ENCODE data around the gene NEK2. TPM values are rescaled to one million over a fixed set of nuclear protein-coding genes. Genes with fewer than 3 reads are reported as not detected.

The NEK2 gene
- total and polyA plus RNA-seq, 2 donors (not counting 1 experiment from before 2014, with no cell fraction given), result 0.09 TPM; not detected in 1

- CTCF ChIA-PET, result interaction anchor here (0.6 to 3.5 kb wide), 4 partner anchors 10 to 198 kb away, joined by 5 to 27 read pairs (median 8); no protein-coding TSS in a partner anchor
- H3K9ac ChIP-seq (ENCODE audit: low read length), result no peak overlapping the region
- POLR2A ChIA-PET, result interaction anchor here (0.6 kb wide), 1 partner anchor 46 kb away, joined by 4 read pairs; no protein-coding TSS in a partner anchor
- intact Hi-C loops (cut with micrococcal nuclease), result no loop called here
- no peak overlapping the region for H3K4me2 ChIP-seq (replicated peaks; ENCODE audit: low read depth, low read length, poor library complexity, severe bottlenecking)
- no peak overlapping the region for H3K4me3 Mint-ChIP-seq
- H2AFZ ChIP-seq (ENCODE audit: insufficient read depth, low read depth, low read length, poor library complexity, severe bottlenecking), result no peak overlapping the region
- WGBS (ENCODE audit: insufficient coverage), result 93% methylated on average over 6 of the region's 6 CpGs
- no peaks in the 10 kb centered on the region for H3K79me2 ChIP-seq (ENCODE audit: control insufficient read depth, insufficient read depth, low read length)
- H3K9me3 ChIP-seq (ENCODE audit: control extremely low read depth in 1 of 3, control insufficient read depth in 2 of 3, insufficient read depth in 1 of 3, low read length in 2 of 3), result no peaks in the 10 kb centered on the region
- H3K27me3 Mint-ChIP-seq, result peaks cover 9% of the 10 kb centered on the region
- H3K4me3 ChIP-seq (ENCODE audit: control extremely low read depth in 1 of 5, extremely low read depth in 1 of 5, insufficient read depth in 1 of 5, low read depth in 2 of 5, low read length in 4 of 5), result no peak overlapping the region
- DNase-seq, result no peak
- H3K27ac ChIP-seq (ENCODE audit: low read length in 2 of 2), result no peak overlapping the region
- no peaks in the 10 kb centered on the region for H4K20me1 ChIP-seq (ENCODE audit: control insufficient read depth, insufficient read depth, low read length, poor library complexity, severe bottlenecking)
- no peaks in the 10 kb centered on the region for H3K4me1 Mint-ChIP-seq
- H3K27me3 ChIP-seq (replicated peaks in 1 of 4; ENCODE audit: control extremely low read depth in 1 of 4, control insufficient read depth in 3 of 4, insufficient read depth in 4 of 4, low read length in 3 of 4), result peaks cover 0 to 6% (median 1%) of the 10 kb centered on the region in 4 experiments
- no peak for TF ChIP-seq EZH2 (IDR thresholded peaks at IDR 0.05; ENCODE audit: borderline replicate concordance, insufficient read depth, low read depth, low read length, poor library complexity, severe bottlenecking)
- TF ChIP-seq CTCF (IDR thresholded peaks at IDR 0.05), result no peak
- H3K27ac Mint-ChIP-seq, result no peak overlapping the region
- no peaks in the 10 kb centered on the region for H3K36me3 ChIP-seq (replicated peaks in 1 of 2; ENCODE audit: control extremely low read depth in 1 of 2, control insufficient read depth in 1 of 2, extremely low read depth in 1 of 2, insufficient read depth in 2 of 2, low read length in 1 of 2)
- H3K9me3 Mint-ChIP-seq (ENCODE audit: insufficient read depth), result no peaks in the 10 kb centered on the region
- peaks cover 0 to 7% of the 10 kb centered on the region in 2 donors for H3K4me1 ChIP-seq (ENCODE audit: control insufficient read depth in 2 of 2, insufficient read depth in 2 of 2, low read length in 2 of 2)
- ATAC-seq (ENCODE audit: low read depth), result no peak
Measured at GRCh38 chr1:211652371-211652770, 23.1 kb downstream of the NEK2 start.

GRCh38 chr1:211650904-211651303 is 24.5 kb downstream of the NEK2 start:
- 82% methylated on average over 7 of the region's 7 CpGs for WGBS (ENCODE audit: insufficient coverage)
- no peak overlapping the region for H3K27ac Mint-ChIP-seq

More at GRCh38 chr1:211650904-211651303, 24.5 kb downstream of the NEK2 start:
- DNase-seq, result no peak
- H3K27me3 Mint-ChIP-seq, result peaks cover 9% of the 10 kb centered on the region
- no peak overlapping the region for H3K27ac ChIP-seq (ENCODE audit: low read length in 2 of 2)
- no peak overlapping the region for H2AFZ ChIP-seq (ENCODE audit: insufficient read depth, low read depth, low read length, poor library complexity, severe bottlenecking)
- ChIA-PET POLR2A (interaction anchor here (0.6 kb wide), 1 partner anchor 317 kb away, joined by 6 read pairs; no protein-coding TSS in a partner anchor), CTCF (interaction anchor here (1.6 to 3.0 kb wide), 4 partner anchors 8 to 327 kb away, joined by 4 to 12 read pairs (median 5); partner anchors contain the start of gene SLC30A1)
- H3K27me3 ChIP-seq (replicated peaks in 1 of 4; ENCODE audit: control extremely low read depth in 1 of 4, control insufficient read depth in 3 of 4, insufficient read depth in 4 of 4, low read length in 3 of 4), result peaks cover 0 to 6% (median 1%) of the 10 kb centered on the region in 4 experiments
- peaks cover 0 to 7% of the 10 kb centered on the region in 2 donors for H3K4me1 ChIP-seq (ENCODE audit: control insufficient read depth in 2 of 2, insufficient read depth in 2 of 2, low read length in 2 of 2)
- no peaks in the 10 kb centered on the region for H3K9me3 ChIP-seq (ENCODE audit: control extremely low read depth in 1 of 3, control insufficient read depth in 2 of 3, insufficient read depth in 1 of 3, low read length in 2 of 3)
- ATAC-seq (ENCODE audit: low read depth), result no peak
- H3K79me2 ChIP-seq (ENCODE audit: control insufficient read depth, insufficient read depth, low read length), result no peaks in the 10 kb centered on the region
- H3K36me3 ChIP-seq (replicated peaks in 1 of 2; ENCODE audit: control extremely low read depth in 1 of 2, control insufficient read depth in 1 of 2, extremely low read depth in 1 of 2, insufficient read depth in 2 of 2, low read length in 1 of 2), result no peaks in the 10 kb centered on the region
- no peak overlapping the region for H3K4me3 Mint-ChIP-seq
- H3K4me2 ChIP-seq (replicated peaks; ENCODE audit: low read depth, low read length, poor library complexity, severe bottlenecking), result no peak overlapping the region
- H3K9ac ChIP-seq (ENCODE audit: low read length), result no peak overlapping the region
- no peak overlapping the region for H3K4me3 ChIP-seq (ENCODE audit: control extremely low read depth in 1 of 5, extremely low read depth in 1 of 5, insufficient read depth in 1 of 5, low read depth in 2 of 5, low read length in 4 of 5)
- H4K20me1 ChIP-seq (ENCODE audit: control insufficient read depth, insufficient read depth, low read length, poor library complexity, severe bottlenecking), result no peaks in the 10 kb centered on the region
- H3K9me3 Mint-ChIP-seq (ENCODE audit: insufficient read depth), result no peaks in the 10 kb centered on the region
- TF ChIP-seq EZH2 (IDR thresholded peaks at IDR 0.05; ENCODE audit: borderline replicate concordance, insufficient read depth, low read depth, low read length, poor library complexity, severe bottlenecking) (no peak), CTCF (IDR thresholded peaks at IDR 0.05) (no peak)
- no peaks in the 10 kb centered on the region for H3K4me1 Mint-ChIP-seq
- intact Hi-C loops (cut with micrococcal nuclease), result no loop called here

All from B cell (primary cell).